ENCODE measurements around the gene PON3.

- TF ChIP-seq, protein P1, sequence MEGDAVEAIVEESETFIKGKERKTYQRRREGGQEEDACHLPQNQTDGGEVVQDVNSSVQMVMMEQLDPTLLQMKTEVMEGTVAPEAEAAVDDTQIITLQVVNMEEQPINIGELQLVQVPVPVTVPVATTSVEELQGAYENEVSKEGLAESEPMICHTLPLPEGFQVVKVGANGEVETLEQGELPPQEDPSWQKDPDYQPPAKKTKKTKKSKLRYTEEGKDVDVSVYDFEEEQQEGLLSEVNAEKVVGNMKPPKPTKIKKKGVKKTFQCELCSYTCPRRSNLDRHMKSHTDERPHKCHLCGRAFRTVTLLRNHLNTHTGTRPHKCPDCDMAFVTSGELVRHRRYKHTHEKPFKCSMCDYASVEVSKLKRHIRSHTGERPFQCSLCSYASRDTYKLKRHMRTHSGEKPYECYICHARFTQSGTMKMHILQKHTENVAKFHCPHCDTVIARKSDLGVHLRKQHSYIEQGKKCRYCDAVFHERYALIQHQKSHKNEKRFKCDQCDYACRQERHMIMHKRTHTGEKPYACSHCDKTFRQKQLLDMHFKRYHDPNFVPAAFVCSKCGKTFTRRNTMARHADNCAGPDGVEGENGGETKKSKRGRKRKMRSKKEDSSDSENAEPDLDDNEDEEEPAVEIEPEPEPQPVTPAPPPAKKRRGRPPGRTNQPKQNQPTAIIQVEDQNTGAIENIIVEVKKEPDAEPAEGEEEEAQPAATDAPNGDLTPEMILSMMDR (optimal IDR thresholded peaks at IDR 0.05 in 1 of 3, IDR thresholded peaks at IDR 0.05 in 1 of 3, conservative IDR thresholded peaks at IDR 0.05 in 1 of 3; ENCODE audit: extremely low read depth in 1 of 3, insufficient read depth in 2 of 3, low read length in 3 of 3), result no peak
- TF ChIP-seq EZH2 (IDR thresholded peaks at IDR 0.05; ENCODE audit: low read length), result no peak
Measured at GRCh38 chr7:95440394-95441038, 44.3 kb upstream of the PON3 start.
